WERI-Rb-1 (cell line): ENCODE data around the gene KCNJ11.

ENCODE experiments used
- DNase-seq: peaks from one replicate; pipeline ENCODE4 v3.0.0-alpha.2; 2020
- H3K27ac ChIP-seq: fragments of 250-450 bp; sonication (Bioruptor Pico); 2 replicates; pipeline ENCODE4 v1.5.1; 2020; ENCODE audit warnings: mild to moderate bottlenecking, moderate library complexity
- H3K27me3 ChIP-seq: fragments of 250-450 bp; sonication (Bioruptor Pico); 2 replicates; pipeline ENCODE4 v1.5.1; 2021; ENCODE audit warnings: mild to moderate bottlenecking, low read depth, moderate library complexity; ENCODE audit not compliant: insufficient read depth, severe bottlenecking
- H3K36me3 ChIP-seq: fragments of 250-450 bp; sonication (Bioruptor Pico); 2 replicates; pipeline ENCODE4 v1.5.1; 2020; ENCODE audit warnings: mild to moderate bottlenecking, moderate library complexity
- H3K4me3 ChIP-seq: 2 replicates; pipeline ENCODE4 v1.5.1; 2011; ENCODE audit warnings: low read depth, mild to moderate bottlenecking, control low read depth, low read length
- H3K9me3 ChIP-seq: fragments of 250-450 bp; sonication (Bioruptor Pico); 2 replicates; pipeline ENCODE4 v1.5.1; 2021; ENCODE audit warnings: mild to moderate bottlenecking, moderate library complexity; ENCODE audit not compliant: severe bottlenecking
- CTCF ChIP-seq: IDR thresholded peaks from 2 replicates; pipeline ENCODE4 v1.5.1; 2011; ENCODE audit warnings: low read depth, mild to moderate bottlenecking, control low read depth, inconsistent platforms, low read length

Gene KCNJ11

GRCh38 chr11:17347676-17348075 is 40.8 kb downstream of the KCNJ11 start:
- no peak overlapping the region for H3K27ac ChIP-seq
- no peak overlapping the region for H3K4me3 ChIP-seq
- no peaks in the 10 kb centered on the region; the same call in 1 of the 2 replicates for H3K36me3 ChIP-seq
- DNase-seq = no peak
- no peak for TF ChIP-seq CTCF
- H3K27me3 ChIP-seq = peaks cover 7% of the 10 kb centered on the region
- H3K9me3 ChIP-seq = no peaks in the 10 kb centered on the region

GRCh38 chr11:17343907-17344306 is 44.6 kb downstream of the KCNJ11 start:
- H3K36me3 ChIP-seq = no peaks in the 10 kb centered on the region; the same call in 1 of the 2 replicates
- no peaks in the 10 kb centered on the region for H3K27me3 ChIP-seq
- H3K4me3 ChIP-seq = no peak overlapping the region
- H3K27ac ChIP-seq = no peak overlapping the region
- TF ChIP-seq CTCF = no peak
- DNase-seq = no peak
- H3K9me3 ChIP-seq = no peaks in the 10 kb centered on the region

- DNase-seq = no peak
- H3K4me3 ChIP-seq = no peak overlapping the region
- no peak for TF ChIP-seq CTCF
- no peaks in the 10 kb centered on the region for H3K27me3 ChIP-seq
- H3K36me3 ChIP-seq = no peaks in the 10 kb centered on the region; the same call in 1 of the 2 replicates
- no peaks in the 10 kb centered on the region for H3K9me3 ChIP-seq
- H3K27ac ChIP-seq = no peak overlapping the region
Measured at GRCh38 chr11:17343257-17343656, 45.2 kb downstream of the KCNJ11 start.
